HepG2 (cell line): Measurements from ENCODE around the gene CDK3. TPM values are rescaled to one million over a fixed set of nuclear protein-coding genes. Genes with fewer than 3 reads are reported as not detected.

ENCODE experiments used
- ARNT2 ChIP-seq: sonication (generic); formaldehyde crosslinking; IDR thresholded peaks from 2 replicates; pipeline ENCODE4 v1.8.0; 2022; ENCODE audit warnings: mild to moderate bottlenecking, low read depth, missing genetic modification reagents, moderate library complexity
- GTF2F1 ChIP-seq: fragments of 150-350 bp; IDR thresholded peaks from 2 replicates; pipeline ENCODE4 v1.6.1; 2014; ENCODE audit warnings: low read length
- HNF4G ChIP-seq, 2 experiments: sonication (generic) in 1 of 2; formaldehyde crosslinking in 1 of 2; IDR thresholded peaks; 2 replicates each; pipeline versions ENCODE4 v1.4.0 to v1.6.1; 2011 to 2020; ENCODE audit warnings: borderline replicate concordance in 2 of 2, low read depth in 2 of 2, mild to moderate bottlenecking in 2 of 2, low read length in 1 of 2, missing genetic modification reagents in 1 of 2, moderate library complexity in 1 of 2
- HNRNPH1 ChIP-seq: fragments of 200-400 bp; formaldehyde crosslinking; optimal IDR thresholded peaks from 2 replicates; pipeline ENCODE3; 2017; ENCODE audit warnings: mild to moderate bottlenecking, low read depth, low read length
- JARID2 ChIP-seq: sonication (generic); formaldehyde crosslinking; IDR thresholded peaks from 2 replicates; pipeline ENCODE4 v1.8.1; 2023; ENCODE audit warnings: missing genetic modification reagents, inconsistent platforms; ENCODE audit not compliant: insufficient replicate concordance
- KMT2A ChIP-seq: sonication (generic); formaldehyde crosslinking; IDR thresholded peaks from 2 replicates; pipeline ENCODE4 v1.4.0; 2020; ENCODE audit warnings: missing genetic modification reagents
- MIER3 ChIP-seq: IDR thresholded peaks from 2 replicates; pipeline ENCODE4 v1.6.1; 2016; ENCODE audit warnings: missing compliant biosample characterization, borderline replicate concordance
- POLR2G ChIP-seq: fragments of 200-400 bp; formaldehyde crosslinking; IDR thresholded peaks from 2 replicates; pipeline ENCODE4 v1.6.1; 2018; ENCODE audit warnings: mild to moderate bottlenecking, low read depth, low read length, moderate library complexity
- PRPF4 ChIP-seq: fragments of 200-400 bp; formaldehyde crosslinking; IDR thresholded peaks from 2 replicates; pipeline ENCODE4 v1.6.1; 2016; ENCODE audit warnings: low read length, low read depth; ENCODE audit not compliant: poor library complexity, severe bottlenecking
- SNRNP70 ChIP-seq: fragments of 200-400 bp; formaldehyde crosslinking; IDR thresholded peaks from 2 replicates; pipeline ENCODE4 v1.6.1; 2017; ENCODE audit warnings: mild to moderate bottlenecking, low read depth, low read length, moderate library complexity
- ZC3H4 ChIP-seq: sonication (generic); formaldehyde crosslinking; IDR thresholded peaks from 2 replicates; pipeline ENCODE4 v1.4.0; 2020; ENCODE audit warnings: missing genetic modification reagents, borderline replicate concordance
- ZMYM3 ChIP-seq: sonication (generic); formaldehyde crosslinking; IDR thresholded peaks from 2 replicates; pipeline ENCODE4 v1.5.1; 2020; ENCODE audit warnings: mild to moderate bottlenecking, missing genetic modification reagents
- ZNF207 ChIP-seq: fragments of 450-650 bp; IDR thresholded peaks from 2 replicates; pipeline ENCODE4 v1.6.1; 2016; ENCODE audit warnings: antibody characterized with exemption, borderline replicate concordance
- ZNF367 ChIP-seq: sonication (generic); formaldehyde crosslinking; IDR thresholded peaks from 2 replicates; pipeline ENCODE4 v1.4.0; 2020; ENCODE audit warnings: missing genetic modification reagents, borderline replicate concordance
- ZNF484 ChIP-seq: sonication (generic); formaldehyde crosslinking; IDR thresholded peaks from 2 replicates; pipeline ENCODE4 v1.5.1; 2020; ENCODE audit warnings: mild to moderate bottlenecking, low read depth, missing genetic modification reagents, borderline replicate concordance
- polyA plus RNA-seq, 8 experiments: library from polyadenylated mRNA; depleted of rRNA in 3 of 8; stranded (reverse) in 7 of 8; unstranded in 1 of 8; fragments of >200 nt; fragmentation: Illumina TruSeq in 4 of 8; extraction: Trizol in 4 of 8; gene quantifications; 2 replicates each; pipeline versions ENCODE4 v1.2.1 to v1.2.3, GENCODE V29; 2011 to 2016; ENCODE audit warnings: low read depth in 4 of 8, missing spikeins in 1 of 8, mixed read lengths in 1 of 8; ENCODE audit not compliant: insufficient read depth in 1 of 8
- total RNA-seq, 5 experiments: library from RNA; depleted of rRNA; stranded (reverse); fragments of >200 nt; fragmentation: Illumina TruSeq; extraction: Trizol; gene quantifications; 2 replicates each; pipeline ENCODE4 v1.2.3, GENCODE V29; 2016; ENCODE audit warnings: low read depth in 1 of 5
- TF ChIP-seq, protein P1 (sequence below): sonication (generic); formaldehyde crosslinking; IDR thresholded peaks from one replicate; pipeline ENCODE4 v1.5.1; 2020; ENCODE audit warnings: mild to moderate bottlenecking, missing genetic modification reagents; ENCODE audit errors: not compliant biosample characterization
- TF ChIP-seq, protein P2 (sequence below): sonication (generic); formaldehyde crosslinking; IDR thresholded peaks from 2 replicates; pipeline ENCODE4 v1.8.1; 2023; ENCODE audit warnings: mild to moderate bottlenecking, inconsistent platforms, moderate library complexity, missing genetic modification reagents, borderline replicate concordance

Gene CDK3
- total and polyA plus RNA-seq, 2 of the 13 experiments (the other 11 are each of a cell fraction or from before 2014, with no cell fraction given) = 5.8 to 11.4 TPM

DNA sequence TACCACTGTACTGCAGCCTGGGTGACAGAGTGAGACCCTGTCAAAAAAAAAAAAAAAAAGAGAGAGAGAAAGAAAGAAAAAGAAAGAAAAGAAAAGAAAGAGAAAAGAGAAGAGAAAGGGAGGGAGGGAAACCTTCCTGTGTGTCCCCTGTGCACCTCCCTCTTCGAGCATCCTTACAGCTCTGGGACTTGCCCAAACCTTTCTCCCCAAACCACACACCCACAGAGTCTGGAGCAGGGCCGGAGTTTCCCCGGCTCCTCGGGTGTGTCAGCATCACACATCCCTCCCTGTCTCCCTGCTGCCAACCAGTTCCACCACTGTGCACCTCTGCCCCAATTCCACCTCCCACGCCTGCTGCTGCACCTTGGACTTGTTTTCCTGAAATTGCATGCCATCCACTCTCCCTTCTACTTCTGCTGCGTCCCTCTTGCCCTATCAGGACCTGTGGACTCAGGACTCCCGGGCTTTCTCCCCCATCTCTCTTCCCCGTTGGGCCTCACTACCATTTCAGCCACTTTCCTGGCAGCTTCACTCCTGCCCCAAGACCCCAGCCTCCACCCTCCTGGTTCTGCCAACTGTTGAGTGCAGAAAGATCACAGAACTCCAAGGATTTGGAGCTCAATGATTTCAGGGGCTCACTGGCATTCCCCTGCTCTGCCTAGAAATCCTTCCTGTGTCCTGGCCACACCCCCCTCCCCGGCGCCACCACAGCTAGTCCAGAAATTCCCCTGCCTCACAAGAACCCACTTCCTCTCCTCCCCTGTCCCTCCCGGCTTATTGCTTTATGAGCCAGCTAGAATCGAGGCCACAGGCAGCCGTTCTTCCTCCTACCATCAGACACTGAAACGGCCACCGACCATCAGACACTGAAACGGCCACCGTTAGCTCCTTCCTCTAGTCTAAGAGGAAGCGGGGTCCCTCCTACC, 3.7 kb upstream of the CDK3 start (continued):
- TF ChIP-seq, protein P1, sequence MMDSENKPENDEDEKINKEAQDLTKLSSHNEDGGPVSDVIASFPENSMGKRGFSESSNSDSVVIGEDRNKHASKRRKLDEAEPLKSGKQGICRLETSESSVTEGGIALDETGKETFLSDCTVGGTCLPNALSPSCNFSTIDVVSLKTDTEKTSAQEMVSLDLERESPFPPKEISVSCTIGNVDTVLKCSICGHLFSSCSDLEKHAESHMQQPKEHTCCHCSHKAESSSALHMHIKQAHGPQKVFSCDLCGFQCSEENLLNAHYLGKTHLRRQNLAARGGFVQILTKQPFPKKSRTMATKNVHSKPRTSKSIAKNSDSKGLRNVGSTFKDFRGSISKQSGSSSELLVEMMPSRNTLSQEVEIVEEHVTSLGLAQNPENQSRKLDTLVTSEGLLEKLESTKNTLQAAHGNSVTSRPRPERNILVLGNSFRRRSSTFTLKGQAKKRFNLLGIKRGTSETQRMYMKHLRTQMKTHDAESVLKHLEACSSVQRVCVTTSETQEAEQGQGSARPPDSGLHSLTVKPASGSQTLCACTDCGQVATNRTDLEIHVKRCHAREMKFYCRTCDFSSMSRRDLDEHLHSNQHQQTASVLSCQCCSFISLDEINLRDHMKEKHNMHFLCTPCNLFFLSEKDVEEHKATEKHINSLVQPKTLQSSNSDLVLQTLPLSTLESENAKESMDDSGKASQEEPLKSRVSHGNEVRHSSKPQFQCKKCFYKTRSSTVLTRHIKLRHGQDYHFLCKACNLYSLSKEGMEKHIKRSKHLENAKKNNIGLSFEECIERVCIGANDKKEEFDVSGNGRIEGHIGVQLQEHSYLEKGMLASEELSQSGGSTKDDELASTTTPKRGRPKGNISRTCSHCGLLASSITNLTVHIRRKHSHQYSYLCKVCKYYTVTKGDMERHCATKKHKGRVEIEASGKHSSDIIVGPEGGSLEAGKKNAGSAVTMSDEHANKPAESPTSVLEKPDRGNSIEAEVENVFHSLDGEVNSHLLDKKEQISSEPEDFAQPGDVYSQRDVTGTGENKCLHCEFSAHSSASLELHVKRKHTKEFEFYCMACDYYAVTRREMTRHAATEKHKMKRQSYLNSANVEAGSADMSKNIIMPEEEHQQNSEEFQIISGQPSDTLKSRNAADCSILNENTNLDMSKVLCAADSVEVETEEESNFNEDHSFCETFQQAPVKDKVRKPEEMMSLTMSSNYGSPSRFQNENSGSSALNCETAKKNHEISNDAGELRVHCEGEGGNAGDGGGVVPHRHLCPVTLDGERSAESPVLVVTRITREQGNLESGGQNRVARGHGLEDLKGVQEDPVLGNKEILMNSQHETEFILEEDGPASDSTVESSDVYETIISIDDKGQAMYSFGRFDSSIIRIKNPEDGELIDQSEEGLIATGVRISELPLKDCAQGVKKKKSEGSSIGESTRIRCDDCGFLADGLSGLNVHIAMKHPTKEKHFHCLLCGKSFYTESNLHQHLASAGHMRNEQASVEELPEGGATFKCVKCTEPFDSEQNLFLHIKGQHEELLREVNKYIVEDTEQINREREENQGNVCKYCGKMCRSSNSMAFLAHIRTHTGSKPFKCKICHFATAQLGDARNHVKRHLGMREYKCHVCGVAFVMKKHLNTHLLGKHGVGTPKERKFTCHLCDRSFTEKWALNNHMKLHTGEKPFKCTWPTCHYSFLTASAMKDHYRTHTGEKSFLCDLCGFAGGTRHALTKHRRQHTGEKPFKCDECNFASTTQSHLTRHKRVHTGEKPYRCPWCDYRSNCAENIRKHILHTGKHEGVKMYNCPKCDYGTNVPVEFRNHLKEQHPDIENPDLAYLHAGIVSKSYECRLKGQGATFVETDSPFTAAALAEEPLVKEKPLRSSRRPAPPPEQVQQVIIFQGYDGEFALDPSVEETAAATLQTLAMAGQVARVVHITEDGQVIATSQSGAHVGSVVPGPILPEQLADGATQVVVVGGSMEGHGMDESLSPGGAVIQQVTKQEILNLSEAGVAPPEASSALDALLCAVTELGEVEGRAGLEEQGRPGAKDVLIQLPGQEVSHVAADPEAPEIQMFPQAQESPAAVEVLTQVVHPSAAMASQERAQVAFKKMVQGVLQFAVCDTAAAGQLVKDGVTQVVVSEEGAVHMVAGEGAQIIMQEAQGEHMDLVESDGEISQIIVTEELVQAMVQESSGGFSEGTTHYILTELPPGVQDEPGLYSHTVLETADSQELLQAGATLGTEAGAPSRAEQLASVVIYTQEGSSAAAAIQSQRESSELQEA (CRISPR knock-in tag) = peak; percentile 63
- TF ChIP-seq HNRNPH1 (no peak), PRPF4 (no peak), ZC3H4 (CRISPR knock-in tag) (peak; percentile 87; the same call in 1 of the 2 replicates), HNF4G (IDR thresholded peaks at IDR 0.05; ENCODE audit: borderline replicate concordance, low read depth, low read length) (peak; percentile 85), HNF4G (CRISPR knock-in tag; IDR thresholded peaks at IDR 0.05; ENCODE audit: borderline replicate concordance, low read depth) (peak; percentile 96), JARID2 (CRISPR knock-in tag) (no peak), ZMYM3 (CRISPR knock-in tag) (peak; percentile 88), GTF2F1 (no peak), ZNF484 (CRISPR knock-in tag) (no peak), KMT2A (CRISPR knock-in tag) (peak; percentile 83), MIER3 (CRISPR knock-in tag) (peak; percentile 82; the same call in 1 of the 2 replicates), ZNF207 (no peak), SNRNP70 (no peak), ARNT2 (no peak), ZNF367 (CRISPR knock-in tag) (no peak), POLR2G (peak; percentile 70)
- TF ChIP-seq, protein P2, sequence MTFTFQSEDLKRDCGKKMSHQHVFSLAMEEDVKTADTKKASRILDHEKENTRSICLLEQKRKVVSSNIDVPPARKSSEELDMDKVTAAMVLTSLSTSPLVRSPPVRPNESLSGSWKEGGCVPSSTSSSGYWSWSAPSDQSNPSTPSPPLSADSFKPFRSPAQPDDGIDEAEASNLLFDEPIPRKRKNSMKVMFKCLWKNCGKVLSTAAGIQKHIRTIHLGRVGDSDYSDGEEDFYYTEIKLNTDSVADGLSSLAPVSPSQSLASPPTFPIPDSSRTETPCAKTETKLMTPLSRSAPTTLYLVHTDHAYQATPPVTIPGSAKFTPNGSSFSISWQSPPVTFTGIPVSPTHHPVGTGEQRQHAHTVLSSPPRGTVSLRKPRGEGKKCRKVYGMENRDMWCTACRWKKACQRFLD (CRISPR knock-in tag) = no peak; the same call in none of the 2 replicates
